Measurements from ENCODE around the gene MFSD11.
"Not testable (repeated sequence)": the region's sequence is repeated elsewhere in the genome, so short reads cannot be mapped to it uniquely, and the experiment has no call there.

The MFSD11 gene

DNA sequence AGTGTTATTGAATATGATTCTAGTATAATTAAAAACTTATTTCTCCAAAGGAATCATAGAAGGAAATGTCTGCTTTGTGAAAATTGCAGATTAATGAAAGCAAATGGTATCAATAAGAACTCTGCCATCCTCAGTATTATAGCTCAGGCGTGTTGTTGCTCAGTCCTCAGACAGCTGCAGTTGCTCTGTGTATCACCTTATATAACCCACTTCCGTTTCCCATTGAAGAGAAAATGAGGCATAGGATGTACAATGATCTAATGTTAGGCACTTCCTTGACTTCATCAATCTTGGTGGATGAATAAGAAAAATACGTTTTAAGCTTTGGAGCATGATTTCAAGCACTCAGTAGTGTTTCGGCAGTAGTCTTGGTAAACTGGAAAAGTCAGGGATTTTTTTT is 14.1 kb downstream of the MFSD11 start:
- DNase-seq, result no peak

DNA sequence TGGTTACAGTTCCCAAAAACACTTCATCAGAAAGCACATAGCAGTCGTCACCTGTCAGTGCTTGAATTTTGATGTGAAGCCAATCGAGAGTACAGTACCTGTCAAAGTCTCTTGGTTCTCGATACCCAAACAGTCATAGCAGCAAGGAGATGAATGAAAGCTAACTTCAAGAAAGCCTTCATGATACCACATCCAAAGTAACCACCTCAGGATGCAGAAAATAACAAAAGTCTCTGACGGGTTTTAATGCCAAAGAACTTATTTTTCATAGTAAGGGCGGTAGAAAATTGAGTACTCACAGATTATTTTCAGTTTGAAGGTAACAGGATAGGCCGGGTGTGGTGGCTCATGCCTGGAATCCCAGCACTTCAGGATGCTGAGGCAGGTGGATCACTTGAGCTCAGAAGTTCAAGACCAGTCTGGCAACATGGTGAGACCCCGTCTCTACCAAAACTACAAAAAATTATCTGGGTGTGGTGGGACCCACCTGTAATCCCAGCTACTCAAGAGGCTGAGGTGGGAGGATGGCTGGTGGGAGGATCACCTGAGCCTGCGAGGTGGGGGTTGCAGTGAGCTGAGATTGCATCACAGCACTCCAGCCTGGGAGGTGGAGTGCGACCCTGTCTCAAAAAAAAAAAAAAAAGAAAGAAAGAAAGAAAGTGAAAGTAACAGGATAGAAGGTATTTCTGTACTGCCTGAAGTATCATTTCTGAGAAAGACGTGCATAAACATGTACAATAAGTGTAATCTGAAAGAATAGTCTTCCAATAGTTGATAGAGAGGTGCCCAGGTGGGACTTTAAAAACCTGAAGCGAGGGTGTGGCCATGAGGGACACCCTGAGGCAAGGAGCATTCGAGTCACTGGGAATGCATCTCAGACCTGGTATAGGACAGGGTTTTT is 15.4 kb downstream of the MFSD11 start:
- no peak for DNase-seq

DNA sequence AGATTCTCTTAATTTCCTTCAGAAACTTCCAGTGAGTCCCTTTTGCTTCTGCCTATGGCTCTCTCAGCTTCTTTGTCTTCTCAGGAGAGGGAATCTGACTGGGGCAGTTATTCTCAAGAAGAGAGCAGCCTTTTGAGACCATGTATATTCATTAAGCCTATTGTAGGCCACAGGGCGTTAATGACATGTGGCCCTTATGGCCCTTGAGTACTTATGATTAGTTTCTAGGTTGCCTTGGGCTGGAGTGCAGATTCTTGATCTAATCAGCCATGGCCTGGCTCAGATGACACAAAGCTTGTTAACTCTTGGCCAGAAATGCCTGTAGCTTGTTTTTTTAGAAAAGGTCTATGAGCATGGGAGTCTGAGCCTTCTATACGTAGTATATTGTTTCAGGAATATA is 17.4 kb downstream of the MFSD11 start:
- DNase-seq, result no peak

DNA sequence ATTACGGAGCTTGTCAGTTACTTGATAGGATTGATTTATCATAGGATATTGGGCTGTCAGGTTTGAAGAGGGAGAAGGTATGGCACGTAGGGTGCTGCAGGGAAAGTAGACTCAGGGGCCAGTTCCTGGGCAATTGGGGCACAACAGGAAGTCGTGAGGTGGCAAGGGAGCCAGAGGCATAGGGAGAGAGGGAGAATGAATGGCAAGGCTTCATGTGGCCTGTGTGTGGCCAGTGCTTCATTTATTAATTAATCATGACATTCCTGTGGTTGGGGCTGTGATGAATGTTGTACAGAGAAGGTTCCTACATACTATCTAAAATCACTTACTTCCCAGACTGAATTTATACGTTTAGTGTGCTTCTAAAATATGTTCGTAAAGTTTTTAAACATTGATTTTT is 19.3 kb downstream of the MFSD11 start:
- no peak for DNase-seq

DNA sequence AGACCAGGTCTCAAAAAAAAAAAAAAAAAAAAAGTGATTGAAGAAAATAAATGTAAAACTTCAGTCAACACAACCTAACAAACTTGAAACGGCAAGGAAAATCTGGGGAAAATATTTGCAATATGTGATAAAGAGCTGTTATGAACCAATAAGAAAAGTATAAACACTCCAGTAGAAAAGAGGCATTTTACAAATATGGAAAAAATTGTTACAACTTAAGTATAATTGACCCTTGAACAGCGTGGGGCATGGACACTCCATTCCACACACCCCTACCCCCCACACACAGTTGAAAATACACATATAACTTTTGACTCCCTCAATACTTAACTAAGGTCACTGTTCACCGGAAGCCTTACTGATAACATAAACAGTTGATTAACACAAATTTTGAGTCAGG is 20.7 kb downstream of the MFSD11 start:
- DNase-seq, result no peak

DNA sequence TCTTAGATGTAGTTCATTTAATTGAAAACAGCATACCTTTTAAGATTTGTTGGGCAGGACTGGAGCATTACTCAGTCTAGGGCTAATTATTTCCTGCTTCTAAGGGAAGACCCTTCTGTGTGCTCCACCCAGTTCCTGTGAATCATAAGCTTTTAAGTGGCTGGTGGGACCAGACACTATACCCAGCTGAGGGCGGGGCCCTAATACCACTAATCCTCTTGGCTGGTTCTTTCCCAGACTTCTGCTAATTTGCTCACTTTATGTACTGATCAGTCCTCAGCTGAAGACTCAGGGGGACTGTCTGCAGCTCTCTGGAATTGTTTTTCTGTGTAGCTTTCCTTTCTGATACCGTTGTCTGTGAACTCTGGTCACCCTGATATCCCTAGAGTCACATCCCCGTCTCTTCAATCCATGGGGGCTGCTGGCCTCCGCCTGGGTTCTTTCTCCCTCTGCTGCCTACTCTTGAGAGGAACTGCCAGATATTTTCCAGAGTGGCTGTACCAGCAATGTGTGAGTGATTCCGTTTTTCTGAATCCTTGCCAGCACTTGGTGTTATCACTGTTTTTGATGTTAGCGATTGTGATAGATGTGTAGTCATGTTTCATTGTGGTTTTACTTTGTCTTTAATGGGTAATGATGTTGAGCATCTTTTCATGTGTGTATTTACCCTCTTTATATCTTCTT is 35.1 kb downstream of the MFSD11 start:
- no peak for DNase-seq

DNA sequence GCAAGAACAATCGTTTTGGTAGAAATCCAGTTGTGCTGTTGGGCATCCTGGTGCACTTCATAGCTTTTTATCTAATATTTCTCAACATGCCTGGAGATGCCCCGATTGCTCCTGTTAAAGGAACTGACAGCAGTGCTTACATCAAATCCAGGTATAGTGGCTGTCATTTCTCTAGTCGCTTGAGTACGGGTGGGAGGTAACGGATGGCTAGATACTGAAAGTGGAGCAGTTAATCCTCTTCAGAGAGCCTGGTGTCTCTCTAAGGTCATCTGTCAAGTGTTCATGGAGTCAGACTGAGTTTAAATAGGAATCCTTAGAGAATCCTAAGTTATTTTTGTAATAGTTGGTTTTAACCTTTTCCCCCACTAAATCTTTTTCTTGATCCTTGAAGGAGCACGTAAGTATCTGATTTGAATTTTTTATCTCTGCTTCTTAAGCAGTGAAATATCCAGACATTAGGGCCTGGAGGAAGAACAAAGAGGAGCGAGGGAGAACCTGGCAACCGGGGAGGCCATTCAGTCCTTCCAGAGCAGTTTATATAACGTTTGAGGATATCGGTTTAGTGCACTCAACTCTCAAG is 37.2 kb downstream of the MFSD11 start:
- no peak for DNase-seq

DNA sequence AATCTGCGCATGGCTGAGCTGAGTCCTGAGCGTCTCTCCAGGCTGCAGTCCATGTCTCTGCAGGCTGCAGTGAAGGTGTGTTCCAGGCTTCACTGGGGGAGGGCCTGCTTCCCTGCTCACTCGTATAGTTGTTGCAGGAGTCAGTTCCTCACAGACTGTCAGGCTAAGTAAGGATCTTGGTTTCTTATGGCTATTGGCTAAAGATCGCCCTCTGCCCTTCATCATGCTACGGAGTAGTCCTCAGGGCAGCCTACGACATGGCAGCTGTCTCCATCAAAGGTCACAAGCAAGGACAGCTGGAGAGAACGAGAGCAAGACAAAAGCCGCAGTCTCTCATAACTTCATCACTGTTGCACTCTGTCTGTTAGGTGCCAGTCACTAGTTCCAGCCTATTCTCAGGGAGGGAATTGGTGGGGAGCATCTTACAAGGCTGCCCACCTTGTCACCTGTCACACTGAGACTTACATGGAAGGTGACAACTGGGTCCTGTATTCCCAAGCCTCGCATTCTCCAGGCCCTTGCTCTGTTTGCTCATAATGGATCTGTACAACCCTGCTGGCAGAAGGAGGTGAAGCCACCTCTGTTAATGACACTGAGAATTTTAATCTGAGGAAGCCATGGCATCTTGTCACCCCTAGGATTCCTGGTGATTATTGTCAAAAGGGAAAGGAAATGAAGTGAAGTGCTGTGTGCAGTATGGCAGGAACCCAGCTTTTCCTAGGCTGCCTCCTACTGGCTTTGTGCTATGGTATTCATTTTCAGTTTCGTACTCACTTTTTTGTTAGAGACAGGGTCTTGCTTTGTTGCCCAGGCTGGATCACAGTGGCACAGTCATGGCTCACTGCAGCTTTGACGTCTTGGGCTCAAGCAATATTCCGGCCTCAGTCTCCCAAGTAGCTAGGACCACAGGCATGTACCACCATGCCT is 43.4 kb downstream of the MFSD11 start:
- no peak for DNase-seq

DNA sequence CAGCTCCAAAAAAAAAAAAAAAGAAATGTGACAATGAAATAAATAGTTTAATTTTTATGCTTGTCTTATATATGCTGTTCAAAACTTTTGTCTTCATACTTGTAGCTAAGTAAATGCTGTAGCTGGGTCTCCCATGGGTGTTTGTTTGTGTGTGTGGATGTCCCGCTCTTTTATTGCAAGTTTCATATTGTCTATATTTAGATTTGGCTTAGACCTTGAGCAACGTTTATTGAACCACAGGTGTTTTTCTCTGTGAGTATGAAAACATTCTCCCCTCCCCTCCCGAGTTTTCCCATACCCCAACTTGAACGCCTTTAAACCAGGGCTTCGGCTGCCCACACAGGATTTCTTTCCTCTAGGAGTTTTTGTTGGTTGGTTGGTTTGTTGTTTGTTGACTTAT is 45.2 kb downstream of the MFSD11 start:
- no peak for DNase-seq

DNA sequence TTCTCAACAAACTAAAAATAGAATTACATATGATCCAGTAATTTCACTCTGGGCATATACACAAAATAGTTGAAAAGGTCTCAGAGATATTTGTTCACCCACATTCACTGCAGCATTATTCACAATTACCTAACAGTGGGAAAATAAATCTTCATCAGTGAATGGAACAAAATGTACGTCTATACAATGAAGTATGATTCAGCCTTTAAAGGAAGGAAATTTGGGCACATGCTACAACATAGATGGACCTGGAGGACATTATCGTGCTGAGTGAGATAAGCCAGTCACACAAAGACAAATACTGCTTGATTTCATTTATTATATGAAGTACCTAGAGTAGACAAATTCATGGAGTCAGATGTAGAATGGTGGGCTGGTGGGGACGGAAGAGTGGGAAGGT is 47.0 kb downstream of the MFSD11 start:
- no peak for DNase-seq

DNA sequence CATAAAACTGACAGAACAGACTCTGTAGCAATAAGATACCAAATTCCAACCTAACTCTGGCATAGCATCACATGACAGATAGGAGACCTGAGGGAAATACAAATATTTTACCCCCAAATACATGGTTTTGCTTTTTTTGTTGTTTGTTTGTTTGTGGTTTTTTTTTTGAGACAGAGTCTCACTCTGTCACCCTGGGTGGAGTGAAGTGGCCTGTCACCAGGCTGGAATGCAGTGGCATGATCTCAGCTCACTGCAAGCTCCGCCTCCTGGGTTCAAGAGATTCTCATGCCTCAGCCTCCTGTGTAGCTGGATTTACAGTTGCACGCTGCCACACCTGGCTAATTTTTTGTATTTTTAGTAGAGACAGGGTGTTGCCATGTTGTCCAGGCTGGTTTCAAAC is 49.9 kb downstream of the MFSD11 start:
- not testable (repeated sequence) for DNase-seq

DNA sequence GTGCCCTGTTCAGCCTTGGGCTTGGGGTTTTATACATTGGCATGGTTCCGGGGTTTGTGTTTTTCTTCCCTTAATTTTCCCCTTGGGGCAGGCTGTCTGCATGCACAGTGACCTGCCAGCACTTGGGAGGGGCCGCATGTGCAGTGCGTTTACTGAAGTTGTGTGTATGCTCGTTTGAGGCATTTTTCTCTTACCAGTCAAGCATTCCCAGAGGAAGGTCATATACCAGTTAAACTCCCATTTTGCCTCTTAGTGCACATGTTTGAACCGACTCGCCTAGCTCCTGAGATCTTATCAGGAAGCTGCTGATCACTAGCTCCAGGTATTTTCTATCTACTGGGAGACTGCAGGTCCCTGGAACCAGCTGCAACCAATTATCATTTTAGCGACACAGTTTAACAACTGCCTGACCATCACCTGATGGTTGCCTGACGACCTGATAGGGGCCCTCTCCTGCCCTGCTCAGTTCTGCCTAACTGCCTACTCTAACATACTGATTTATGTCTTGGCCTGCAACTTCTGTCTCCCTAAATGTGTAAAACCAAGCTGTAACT is 51.4 kb downstream of the MFSD11 start:
- DNase-seq, result peak; percentile 22 to 59

DNA sequence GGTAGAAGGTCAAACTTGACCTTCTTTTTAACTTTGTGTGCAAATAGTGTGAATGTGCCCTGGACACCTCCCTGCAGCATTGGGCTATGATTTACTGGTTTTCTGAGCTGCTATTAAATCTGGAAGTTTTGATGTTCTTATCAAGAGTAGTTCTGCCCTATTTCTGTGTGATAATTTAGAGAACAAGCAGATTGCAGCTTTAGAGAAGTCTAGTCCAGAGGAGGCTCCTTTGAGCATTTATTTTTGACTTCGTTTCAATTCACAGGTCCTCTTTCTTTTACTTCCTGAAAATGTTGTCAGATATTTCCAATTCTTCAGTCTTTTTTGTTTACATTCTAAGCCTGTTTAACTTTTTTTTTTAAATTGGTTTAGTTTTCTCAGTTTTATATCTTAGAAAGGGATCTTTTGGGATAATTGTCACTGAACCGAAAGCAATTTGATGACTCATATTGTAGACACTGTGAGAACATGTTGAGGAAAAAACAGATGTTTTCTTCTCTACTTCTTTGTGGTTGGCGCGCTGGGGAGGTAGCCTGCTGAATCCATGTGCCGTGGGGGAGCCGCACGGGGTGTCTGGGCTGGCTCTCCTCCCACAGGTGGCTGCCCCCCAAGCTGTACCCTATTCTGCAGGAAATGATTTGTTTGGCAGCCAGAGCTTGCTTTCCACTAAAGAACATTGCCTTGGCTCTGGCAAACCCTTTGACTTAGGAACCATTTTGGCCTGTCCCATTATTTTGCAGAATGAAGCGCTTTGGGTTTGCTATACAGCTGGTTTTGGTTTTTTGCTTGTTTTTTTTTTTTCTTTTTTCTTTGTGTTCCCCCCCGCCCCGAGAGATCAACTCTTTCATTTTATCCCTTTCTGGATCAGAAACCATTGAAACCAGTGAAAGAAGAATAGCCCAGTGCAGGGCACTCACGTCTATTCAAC is 53.4 kb downstream of the MFSD11 start:
- no peak for DNase-seq

DNA sequence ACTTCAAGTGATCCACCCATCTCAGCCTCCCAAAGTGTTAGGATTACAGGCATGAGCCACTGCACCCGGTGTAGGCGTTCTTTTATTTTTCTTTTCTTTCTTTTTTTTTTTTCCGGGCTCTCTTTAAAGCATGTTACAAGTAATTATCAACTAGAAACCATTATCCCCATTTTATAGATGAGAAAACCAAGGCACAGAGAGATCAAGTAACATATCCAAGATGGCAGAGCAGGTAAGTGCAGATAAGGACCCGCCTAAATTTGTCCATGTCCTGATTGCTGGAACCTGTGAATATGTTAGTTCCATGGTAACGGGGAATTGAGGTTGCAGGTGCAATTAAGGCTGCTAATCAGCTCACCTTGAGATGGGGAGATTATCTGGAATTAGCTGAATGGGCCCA is 54.4 kb downstream of the MFSD11 start:
- no peak for DNase-seq

DNA sequence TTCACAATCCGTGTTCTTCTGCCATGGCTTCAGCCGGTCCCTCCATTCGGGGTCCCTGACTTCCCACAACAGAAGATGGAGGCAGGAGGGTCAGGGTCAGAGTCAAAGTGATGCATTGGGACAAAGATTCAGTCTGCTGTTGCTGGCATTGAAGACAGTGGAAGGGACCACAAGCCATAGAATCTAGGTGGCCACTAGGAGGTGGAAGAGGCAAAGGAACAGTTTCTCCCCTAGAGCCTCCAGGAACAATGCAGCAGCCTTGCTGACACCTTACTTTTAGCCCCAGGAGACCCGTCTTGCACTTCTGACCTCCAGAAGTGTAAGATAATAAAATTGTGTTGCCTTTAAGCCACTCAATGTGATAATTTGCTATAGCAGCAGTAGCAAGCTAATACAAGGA is 55.9 kb downstream of the MFSD11 start:
- peak in 1 of 2 experiments; percentile 48 for DNase-seq

DNA sequence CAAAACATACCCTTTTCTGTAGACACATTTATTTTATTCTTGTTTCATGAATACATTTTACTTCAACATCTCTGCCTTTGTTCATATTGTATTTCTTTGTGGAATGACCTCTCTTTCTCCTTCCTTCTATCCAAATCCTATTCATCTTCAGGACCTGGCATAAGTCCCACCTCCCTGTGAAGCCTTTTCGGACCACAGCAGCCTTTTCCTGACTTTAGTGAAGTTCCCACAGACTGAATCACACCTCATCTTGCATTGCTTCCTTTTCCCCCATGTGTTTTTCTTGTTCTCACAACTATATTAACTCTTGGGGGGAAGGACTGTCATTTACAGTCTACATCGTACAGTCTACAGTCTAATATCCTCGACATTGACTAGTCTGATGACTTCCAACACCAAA is 58.2 kb downstream of the MFSD11 start:
- no peak for DNase-seq

DNA sequence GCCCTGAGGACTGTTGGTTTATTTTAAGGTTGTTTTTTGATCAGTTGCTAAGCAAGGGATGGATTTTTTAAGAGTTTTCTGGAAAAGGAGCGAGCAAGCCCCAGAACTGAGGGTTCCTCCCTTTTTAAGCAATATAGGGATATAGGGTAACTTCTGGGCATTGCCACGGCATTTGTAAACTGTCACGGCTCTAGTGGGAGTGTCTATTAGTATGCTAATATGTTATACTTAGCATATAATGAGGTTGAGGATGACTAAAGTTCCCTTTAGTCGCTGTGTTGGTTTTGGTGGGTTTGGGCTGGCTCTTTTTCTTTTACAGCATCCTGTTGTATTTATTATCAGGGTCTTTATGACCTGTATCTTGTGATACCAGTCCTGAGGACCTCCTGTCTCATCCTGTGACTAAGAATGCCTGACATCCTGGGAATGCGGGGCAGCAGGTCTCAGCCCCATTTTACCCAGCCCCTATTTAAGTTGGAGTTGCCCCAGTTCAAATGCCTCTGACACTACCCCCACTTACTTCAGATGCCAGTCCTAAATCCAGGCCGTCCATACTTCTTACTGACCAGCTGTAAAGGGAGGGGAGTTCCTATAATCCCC is 59.4 kb downstream of the MFSD11 start:
- DNase-seq, result no peak

DNA sequence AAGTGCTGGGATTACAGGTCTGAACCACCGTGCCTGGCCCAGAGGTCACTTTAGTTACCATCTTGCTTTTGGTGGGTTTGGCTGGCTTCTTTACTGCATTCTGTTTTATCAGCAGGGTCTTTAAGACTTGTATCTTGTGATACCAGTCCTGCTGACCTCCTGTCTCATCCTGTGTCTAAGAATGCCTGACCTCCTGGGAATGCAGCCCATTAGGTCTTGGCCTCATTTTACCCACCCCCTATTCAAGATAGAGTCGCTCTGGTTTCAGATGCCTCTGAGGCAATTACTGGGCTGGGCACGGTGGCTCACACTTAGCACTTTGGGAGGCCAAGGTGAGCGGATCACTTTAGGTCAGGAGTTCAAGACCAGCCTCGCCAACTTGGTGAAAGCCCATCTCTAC is 63.8 kb downstream of the MFSD11 start:
- no peak for DNase-seq

DNA sequence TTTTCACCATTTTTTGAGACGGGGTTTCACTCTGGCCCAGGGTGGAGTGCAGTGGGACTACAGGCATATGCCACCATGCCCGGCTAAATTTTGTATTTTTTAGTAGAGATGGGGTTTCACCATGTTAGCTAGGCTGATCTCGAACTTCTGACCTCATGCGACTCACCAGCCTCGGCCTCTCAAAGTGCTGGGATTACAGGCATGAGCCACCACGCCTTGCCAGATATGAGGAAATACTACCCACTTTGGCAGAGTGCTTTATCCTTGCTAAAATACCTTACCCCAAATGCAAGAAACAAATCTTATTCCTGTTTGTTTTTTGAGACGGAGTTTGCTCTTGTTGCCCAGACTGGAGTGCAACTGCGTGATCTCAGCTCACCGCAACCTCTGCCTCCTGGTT is 67.4 kb downstream of the MFSD11 start:
- DNase-seq, result no peak

DNA sequence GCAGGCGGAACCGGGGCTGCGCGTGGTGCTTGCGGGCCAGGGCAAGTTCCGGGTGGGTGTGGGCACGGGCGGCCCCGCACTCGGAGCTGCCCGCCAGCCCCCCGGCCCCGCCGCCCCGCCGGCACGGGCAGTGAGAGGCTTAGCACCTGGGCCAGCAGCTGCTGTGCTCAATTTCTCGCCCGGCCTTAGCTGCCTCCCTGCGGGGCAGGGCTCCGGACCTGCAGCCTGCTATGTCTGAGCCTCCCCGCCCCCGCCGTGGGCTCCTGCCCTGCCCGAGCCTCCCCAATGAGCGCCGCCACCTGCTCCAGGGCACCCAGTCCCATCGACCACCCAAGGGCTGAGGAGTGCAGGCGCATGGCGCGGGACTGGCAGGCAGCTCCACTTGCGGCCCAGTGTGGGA is 68.2 kb downstream of the MFSD11 start:
- not testable (repeated sequence) for DNase-seq

DNA sequence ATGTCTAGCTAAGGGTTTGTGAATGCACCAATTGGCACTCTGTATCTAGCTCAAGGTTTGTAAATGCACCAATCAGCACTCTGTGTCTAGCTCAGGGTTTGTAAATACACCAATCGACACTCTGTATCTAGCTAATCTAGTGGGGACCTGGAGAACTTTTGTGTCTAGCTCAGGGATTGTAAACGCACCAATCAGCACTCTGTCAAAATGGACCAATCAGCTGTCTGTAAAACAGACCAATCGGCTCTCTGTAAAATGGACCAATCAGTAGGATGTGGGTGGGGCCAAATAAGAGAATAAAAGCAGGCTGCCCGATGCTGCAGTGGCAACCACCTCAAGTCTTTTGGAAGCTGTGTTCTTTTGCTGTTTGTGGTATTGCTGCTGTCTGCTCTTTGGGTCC is 68.8 kb downstream of the MFSD11 start:
- not testable (repeated sequence) for DNase-seq

Measured in NCI-H526 (cell line).